ENCODE measurements around the gene MTMR2. TPM values are rescaled to one million over a fixed set of nuclear protein-coding genes. Genes with fewer than 3 reads are reported as not detected.

MTMR2 gene
- total and polyA plus RNA-seq, 2 experiments from 2014 or later = 22.9 to 36.6 TPM

DNA sequence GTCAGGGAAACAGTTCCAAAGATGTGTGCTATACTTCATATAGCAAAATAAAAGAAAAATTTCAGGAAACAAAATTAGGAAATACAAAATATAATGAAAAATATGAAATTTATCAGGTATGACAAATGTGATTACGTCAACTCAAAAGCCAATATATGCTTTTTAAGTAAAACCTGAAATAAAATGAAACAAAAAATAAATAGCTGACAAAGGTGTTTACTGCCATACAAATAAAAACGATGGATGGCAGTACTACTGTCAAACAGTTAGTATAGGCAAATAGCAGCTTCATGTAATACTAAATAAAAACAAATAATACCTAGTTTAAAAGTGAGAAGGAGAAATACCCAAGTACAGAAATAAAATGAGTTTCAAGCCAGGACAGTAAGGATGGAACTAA is 119.9 kb downstream of the MTMR2 start:
- no peak overlapping the region for H2AFZ ChIP-seq
- H3K27ac ChIP-seq = no peak overlapping the region
- H3K4me2 ChIP-seq = no peak overlapping the region
- H3K36me3 ChIP-seq (replicated peaks; ENCODE audit: insufficient read depth, low read depth) = no peaks in the 10 kb centered on the region
- H3K9me3 ChIP-seq (ENCODE audit: low read depth) = no peaks in the 10 kb centered on the region
- H3K4me1 ChIP-seq (ENCODE audit: insufficient read depth) = no peaks in the 10 kb centered on the region
- no peaks in the 10 kb centered on the region for H3K27me3 ChIP-seq
- WGBS (ENCODE audit: low lambda C conversion rate, missing lambda C conversion rate) = 97% methylated on average over 2 of the region's 2 CpGs
- H3K4me3 ChIP-seq = no peak overlapping the region
- H4K20me1 ChIP-seq (ENCODE audit: insufficient read depth, poor library complexity, severe bottlenecking) = no peaks in the 10 kb centered on the region
- no peaks in the 10 kb centered on the region for H3K9me2 ChIP-seq (replicated peaks; ENCODE audit: insufficient read depth)
- peaks cover 6% of the 10 kb centered on the region for H3K79me2 ChIP-seq
- no peak for DNase-seq (ENCODE audit: low spot score)
- TF ChIP-seq EZH2phosphoT487 (IDR thresholded peaks at IDR 0.05; ENCODE audit: low read depth, severe bottlenecking, unreplicated experiment) (no peak), EZH2 (IDR thresholded peaks at IDR 0.05; ENCODE audit: borderline replicate concordance) (no peak)
- TF ChIP-seq, protein P1, sequence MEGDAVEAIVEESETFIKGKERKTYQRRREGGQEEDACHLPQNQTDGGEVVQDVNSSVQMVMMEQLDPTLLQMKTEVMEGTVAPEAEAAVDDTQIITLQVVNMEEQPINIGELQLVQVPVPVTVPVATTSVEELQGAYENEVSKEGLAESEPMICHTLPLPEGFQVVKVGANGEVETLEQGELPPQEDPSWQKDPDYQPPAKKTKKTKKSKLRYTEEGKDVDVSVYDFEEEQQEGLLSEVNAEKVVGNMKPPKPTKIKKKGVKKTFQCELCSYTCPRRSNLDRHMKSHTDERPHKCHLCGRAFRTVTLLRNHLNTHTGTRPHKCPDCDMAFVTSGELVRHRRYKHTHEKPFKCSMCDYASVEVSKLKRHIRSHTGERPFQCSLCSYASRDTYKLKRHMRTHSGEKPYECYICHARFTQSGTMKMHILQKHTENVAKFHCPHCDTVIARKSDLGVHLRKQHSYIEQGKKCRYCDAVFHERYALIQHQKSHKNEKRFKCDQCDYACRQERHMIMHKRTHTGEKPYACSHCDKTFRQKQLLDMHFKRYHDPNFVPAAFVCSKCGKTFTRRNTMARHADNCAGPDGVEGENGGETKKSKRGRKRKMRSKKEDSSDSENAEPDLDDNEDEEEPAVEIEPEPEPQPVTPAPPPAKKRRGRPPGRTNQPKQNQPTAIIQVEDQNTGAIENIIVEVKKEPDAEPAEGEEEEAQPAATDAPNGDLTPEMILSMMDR (IDR thresholded peaks at IDR 0.05; ENCODE audit: poor library complexity) = no peak

DNA sequence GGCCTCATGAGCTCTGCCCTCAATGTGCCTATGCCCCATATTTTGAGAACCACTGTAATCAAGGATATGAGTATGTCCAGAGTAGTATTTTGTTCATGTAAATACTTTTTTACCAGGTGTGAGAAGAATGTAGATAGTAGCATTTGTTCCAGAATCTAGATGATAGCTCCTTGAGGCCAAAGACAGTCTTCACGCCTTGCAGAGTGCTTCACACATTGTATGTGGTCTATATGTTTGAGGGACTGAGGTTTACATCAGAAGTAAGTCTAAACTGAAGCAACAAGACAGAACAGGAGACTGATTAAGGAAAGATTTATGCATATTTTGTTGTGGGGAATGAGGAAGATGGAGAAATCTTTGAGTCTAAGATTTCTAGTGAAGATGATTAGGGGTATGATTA is 121.1 kb downstream of the MTMR2 start:
- Histone ChIP-seq H3K27ac (no peak overlapping the region), H3K4me3 (no peak overlapping the region), H3K9me2 (replicated peaks; ENCODE audit: insufficient read depth) (no peaks in the 10 kb centered on the region), H3K4me2 (no peak overlapping the region), H4K20me1 (ENCODE audit: insufficient read depth, poor library complexity, severe bottlenecking) (no peaks in the 10 kb centered on the region), H3K79me2 (peaks cover 18% of the 10 kb centered on the region), H3K36me3 (replicated peaks; ENCODE audit: insufficient read depth, low read depth) (no peaks in the 10 kb centered on the region), H3K4me1 (ENCODE audit: insufficient read depth) (no peaks in the 10 kb centered on the region), H3K27me3 (no peaks in the 10 kb centered on the region), H2AFZ (no peak overlapping the region), H3K9me3 (ENCODE audit: low read depth) (no peaks in the 10 kb centered on the region)
- no peak for DNase-seq (ENCODE audit: low spot score)
- 100% methylated on average over 1 of the region's 1 CpG for WGBS (ENCODE audit: low lambda C conversion rate, missing lambda C conversion rate)
- TF ChIP-seq, protein P1 (IDR thresholded peaks at IDR 0.05; ENCODE audit: poor library complexity) = no peak
- TF ChIP-seq EZH2 (IDR thresholded peaks at IDR 0.05; ENCODE audit: borderline replicate concordance) (no peak), EZH2phosphoT487 (IDR thresholded peaks at IDR 0.05; ENCODE audit: low read depth, severe bottlenecking, unreplicated experiment) (no peak)

DNA sequence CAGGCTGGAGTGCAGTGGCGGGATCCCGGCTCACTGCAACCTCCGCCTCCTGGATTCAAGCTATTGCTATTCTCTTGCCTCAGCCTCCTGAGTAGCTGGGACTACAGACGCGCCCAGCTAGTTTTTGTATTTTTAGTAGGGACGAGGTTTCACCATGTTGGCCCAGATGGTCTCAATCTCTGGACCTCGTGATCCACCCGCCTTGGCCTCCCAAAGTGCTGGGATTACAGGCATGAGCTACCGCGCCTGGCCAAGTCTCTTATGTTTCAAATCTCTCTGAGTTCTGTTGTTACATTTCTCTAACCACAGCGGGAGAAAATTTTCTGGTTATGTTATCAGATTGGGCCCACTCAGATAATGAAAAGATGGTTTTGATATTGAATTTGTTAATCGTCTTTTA is 123.5 kb downstream of the MTMR2 start:
- TF ChIP-seq EZH2phosphoT487 (IDR thresholded peaks at IDR 0.05; ENCODE audit: low read depth, severe bottlenecking, unreplicated experiment) = no peak
- TF ChIP-seq, protein P1 (IDR thresholded peaks at IDR 0.05; ENCODE audit: poor library complexity) = no peak
- TF ChIP-seq EZH2 (IDR thresholded peaks at IDR 0.05; ENCODE audit: borderline replicate concordance) = no peak
- peaks cover 42% of the 10 kb centered on the region for H3K79me2 ChIP-seq
- no peaks in the 10 kb centered on the region for H3K9me3 ChIP-seq (ENCODE audit: low read depth)
- no peak overlapping the region for H2AFZ ChIP-seq
- WGBS (ENCODE audit: low lambda C conversion rate, missing lambda C conversion rate) = 81% methylated on average over 12 of the region's 12 CpGs
- no peaks in the 10 kb centered on the region for H3K9me2 ChIP-seq (replicated peaks; ENCODE audit: insufficient read depth)
- no peak overlapping the region for H3K27ac ChIP-seq
- H3K4me1 ChIP-seq (ENCODE audit: insufficient read depth) = peaks cover 14% of the 10 kb centered on the region
- H3K4me2 ChIP-seq = no peak overlapping the region
- DNase-seq (ENCODE audit: low spot score) = no peak
- no peaks in the 10 kb centered on the region for H4K20me1 ChIP-seq (ENCODE audit: insufficient read depth, poor library complexity, severe bottlenecking)
- H3K36me3 ChIP-seq (replicated peaks; ENCODE audit: insufficient read depth, low read depth) = no peaks in the 10 kb centered on the region
- H3K4me3 ChIP-seq = no peak overlapping the region
- no peaks in the 10 kb centered on the region for H3K27me3 ChIP-seq

DNA sequence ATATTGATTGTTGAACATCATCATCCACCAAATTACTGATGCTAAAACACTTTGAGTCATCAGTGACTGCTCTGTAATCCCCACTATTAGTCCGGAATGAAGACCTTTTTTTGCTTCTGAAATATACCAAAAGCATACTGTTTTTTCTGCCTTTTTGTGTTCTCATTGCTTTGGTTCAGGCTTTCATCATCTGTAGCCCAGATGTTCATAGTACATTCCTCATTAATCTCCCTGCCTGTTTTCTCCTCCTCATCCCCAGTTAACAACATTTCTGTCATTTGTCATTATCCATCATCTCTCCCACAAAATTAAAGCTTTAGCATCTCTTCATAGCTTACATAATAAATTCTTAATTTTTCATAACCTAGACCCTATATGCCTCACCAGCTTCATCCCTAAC is 124.4 kb downstream of the MTMR2 start:
- TF ChIP-seq EZH2phosphoT487 (IDR thresholded peaks at IDR 0.05; ENCODE audit: low read depth, severe bottlenecking, unreplicated experiment) = no peak
- TF ChIP-seq, protein P1 (IDR thresholded peaks at IDR 0.05; ENCODE audit: poor library complexity) = no peak
- no peak for TF ChIP-seq EZH2 (IDR thresholded peaks at IDR 0.05; ENCODE audit: borderline replicate concordance)
- H3K4me2 ChIP-seq = no peak overlapping the region
- 58% methylated on average over 1 of the region's 1 CpG for WGBS (ENCODE audit: low lambda C conversion rate, missing lambda C conversion rate)
- H3K4me1 ChIP-seq (ENCODE audit: insufficient read depth) = peaks cover 17% of the 10 kb centered on the region
- no peaks in the 10 kb centered on the region for H3K9me3 ChIP-seq (ENCODE audit: low read depth)
- no peak overlapping the region for H3K4me3 ChIP-seq
- H3K9me2 ChIP-seq (replicated peaks; ENCODE audit: insufficient read depth) = no peaks in the 10 kb centered on the region
- no peak overlapping the region for H3K27ac ChIP-seq
- no peaks in the 10 kb centered on the region for H4K20me1 ChIP-seq (ENCODE audit: insufficient read depth, poor library complexity, severe bottlenecking)
- H3K27me3 ChIP-seq = no peaks in the 10 kb centered on the region
- H3K79me2 ChIP-seq = peaks cover 51% of the 10 kb centered on the region
- no peaks in the 10 kb centered on the region for H3K36me3 ChIP-seq (replicated peaks; ENCODE audit: insufficient read depth, low read depth)
- H2AFZ ChIP-seq = no peak overlapping the region
- DNase-seq (ENCODE audit: low spot score) = no peak

All from hepatocyte (in vitro differentiated cells).